Kidney (tissue), 14 donors: ENCODE data around the gene H3-3A. TPM values are rescaled to one million over a fixed set of nuclear protein-coding genes. Genes with fewer than 3 reads are reported as not detected.

Experiments
- DNase-seq, 5 donors: peaks; one replicate each; pipeline ENCODE4 v3.0.0-alpha.2; 2013 to 2020
- FAIRE-seq: peaks from 2 replicates; lab custom pipeline; 2012; peaks lifted over from hg19 to GRCh38; lab: Jason Lieb, UNC
- H3K27ac ChIP-seq, 2 donors: one replicate each; pipeline ENCODE4 v1.7.0; 2013; ENCODE audit warnings: low read depth in 2 of 2, low read length in 2 of 2, inconsistent platforms in 1 of 2
- H3K27me3 ChIP-seq: one replicate; pipeline ENCODE4 v1.7.1; 2013; ENCODE audit warnings: low read length, inconsistent platforms; ENCODE audit not compliant: control insufficient read depth, insufficient read depth
- H3K36me3 ChIP-seq, 3 donors: one replicate each; pipeline versions ENCODE4 v1.7.0 to v1.7.1; 2013; ENCODE audit warnings: low read length in 3 of 3, control low read depth in 1 of 3, inconsistent platforms in 1 of 3; ENCODE audit not compliant: insufficient read depth in 3 of 3, control insufficient read depth in 2 of 3
- H3K4me1 ChIP-seq, 3 donors: one replicate each; pipeline versions ENCODE4 v1.7.0 to v1.7.1; 2013; ENCODE audit warnings: low read length in 3 of 3, inconsistent platforms in 1 of 3, low read depth in 1 of 3; ENCODE audit not compliant: control insufficient read depth in 2 of 3, insufficient read depth in 2 of 3
- H3K4me3 ChIP-seq, 3 donors: one replicate each; pipeline versions ENCODE4 v1.7.0 to v1.8.1; 2013; ENCODE audit warnings: low read length in 3 of 3, control low read depth in 1 of 3, inconsistent platforms in 1 of 3
- H3K9ac ChIP-seq, 3 donors: one replicate each; pipeline versions ENCODE4 v1.7.0 to v1.7.1; 2013; ENCODE audit warnings: low read length in 3 of 3, control low read depth in 1 of 3, inconsistent platforms in 1 of 3
- H3K9me3 ChIP-seq, 3 donors: one replicate each; pipeline versions ENCODE4 v1.7.0 to v1.7.1; 2013; ENCODE audit warnings: low read length in 3 of 3, control low read depth in 1 of 3, inconsistent platforms in 1 of 3; ENCODE audit not compliant: control insufficient read depth in 2 of 3, insufficient read depth in 1 of 3
- CTCF ChIP-seq: IDR thresholded peaks from 3 replicates; pipeline ENCODE4 v1.5.1; 2012; ENCODE audit warnings: mild to moderate bottlenecking, moderate library complexity, borderline replicate concordance; ENCODE audit not compliant: insufficient read depth; ENCODE audit errors: extremely low read depth
- intact Hi-C: fragments of 100-400 bp; cut with DNase I; formaldehyde crosslinking; loops from one replicate; pipeline ENCODE4 v1.11.1; 2022
- polyA plus RNA-seq: library from polyadenylated mRNA; stranded (reverse); fragments of 350-450 nt; fragmentation: Illumina TruSeq; extraction: RNeasy Lipid Tissue Mini Kit (QIAGEN cat#74804); gene quantifications from one replicate; pipeline ENCODE4 v1.2.3, GENCODE V29; 2014; ENCODE audit warnings: low read depth, low replicate concordance; ENCODE audit not compliant: insufficient read depth
- total RNA-seq: library from RNA; stranded (reverse); fragmentation: NEBNext Ultra II Directional; extraction: Animal tissue kit (Norgen Biotek cat#: 25700); gene quantifications from one replicate; pipeline ENCODE4 v1.2.1, GENCODE V29; 2021
- donor health status: control.
- donor health status: control.
- donor health status: control.
- donor health status: control.
- donor health status: control.
- donor health status: DM: yes; HTN: yes; CAD: no.
- donor health status: Normal renal cell carcinoma (clear cell type).

The H3-3A gene
- total and polyA plus RNA-seq, 2 donors from 2014 or later: 404 to 524 TPM

- Histone ChIP-seq H3K27me3 (no peaks in the 10 kb centered on the region), H3K4me1 (peaks cover 5 to 9% (median 5%) of the 10 kb centered on the region in 3 donors), H3K9ac (no peak overlapping the region), H3K27ac (no peak overlapping the region), H3K9me3 (no peaks in the 10 kb centered on the region), H3K36me3 (peaks cover 0 to 6% (median 0%) of the 10 kb centered on the region in 3 donors), H3K4me3 (no peak overlapping the region)
- intact Hi-C loops: no loop called here
- TF ChIP-seq CTCF: no peak
- DNase-seq: no peak
- FAIRE-seq: no peak
These were observed 2.8 kb upstream of the H3-3A start for GRCh38 chr1:226059709-226060108.

GRCh38 chr1:226060427-226060826 is 2.1 kb upstream of the H3-3A start:
- intact Hi-C loops: no loop called here
- H3K36me3 ChIP-seq: peaks cover 0 to 6% (median 0%) of the 10 kb centered on the region in 3 donors
- DNase-seq (no peak), FAIRE-seq (no peak)
- H3K4me3 ChIP-seq: no peak overlapping the region
- H3K27me3 ChIP-seq: no peaks in the 10 kb centered on the region
- H3K4me1 ChIP-seq: peaks cover 10 to 13% (median 11%) of the 10 kb centered on the region in 3 donors
- H3K9me3 ChIP-seq: no peaks in the 10 kb centered on the region
- no peak overlapping the region for H3K9ac ChIP-seq
- H3K27ac ChIP-seq: no peak overlapping the region
- TF ChIP-seq CTCF: no peak

- Histone ChIP-seq H3K9ac (peak overlapping the region; percentile 48 to 97 (median 91)), H3K4me3 (peak overlapping the region; percentile 61 to 94 (median 88)), H3K27me3 (no peaks in the 10 kb centered on the region), H3K4me1 (peaks cover 10 to 19% (median 13%) of the 10 kb centered on the region in 3 donors), H3K36me3 (peaks cover 0 to 11% (median 7%) of the 10 kb centered on the region in 3 donors), H3K27ac (peak overlapping the region; percentile 97 to 98), H3K9me3 (no peaks in the 10 kb centered on the region)
- DNase-seq: peak in 2 of 5 donors; percentile 43 to 81
- TF ChIP-seq CTCF: no peak
- intact Hi-C loops: no loop called here
- no peak for FAIRE-seq
These were observed 1.3 kb upstream of the H3-3A start for GRCh38 chr1:226061068-226061840.
